Measurements from ENCODE around the gene CYP2W1. TPM values are rescaled to one million over a fixed set of nuclear protein-coding genes. Genes with fewer than 3 reads are reported as not detected.

Gene CYP2W1
- total RNA-seq, 1 donor from 2014 or later: not detected

- Mint-ChIP-seq H3K36me3 (ENCODE audit: unreplicated experiment) (peaks cover 7% of the 10 kb centered on the region), H3K4me3 (ENCODE audit: unreplicated experiment) (no peak overlapping the region), H3K27me3 (ENCODE audit: unreplicated experiment) (no peaks in the 10 kb centered on the region), H3K27ac (ENCODE audit: unreplicated experiment) (no peak overlapping the region), H3K9me3 (ENCODE audit: unreplicated experiment) (no peaks in the 10 kb centered on the region), H3K4me1 (ENCODE audit: unreplicated experiment) (peaks cover 5% of the 10 kb centered on the region)
- no peak for DNase-seq (ENCODE audit: extremely low spot score, unreplicated experiment)
- TF ChIP-seq CTCF (IDR thresholded peaks at IDR 0.05): no peak
Observed at GRCh38 chr7:1007901-1008300, 24.9 kb downstream of the CYP2W1 start.

DNA sequence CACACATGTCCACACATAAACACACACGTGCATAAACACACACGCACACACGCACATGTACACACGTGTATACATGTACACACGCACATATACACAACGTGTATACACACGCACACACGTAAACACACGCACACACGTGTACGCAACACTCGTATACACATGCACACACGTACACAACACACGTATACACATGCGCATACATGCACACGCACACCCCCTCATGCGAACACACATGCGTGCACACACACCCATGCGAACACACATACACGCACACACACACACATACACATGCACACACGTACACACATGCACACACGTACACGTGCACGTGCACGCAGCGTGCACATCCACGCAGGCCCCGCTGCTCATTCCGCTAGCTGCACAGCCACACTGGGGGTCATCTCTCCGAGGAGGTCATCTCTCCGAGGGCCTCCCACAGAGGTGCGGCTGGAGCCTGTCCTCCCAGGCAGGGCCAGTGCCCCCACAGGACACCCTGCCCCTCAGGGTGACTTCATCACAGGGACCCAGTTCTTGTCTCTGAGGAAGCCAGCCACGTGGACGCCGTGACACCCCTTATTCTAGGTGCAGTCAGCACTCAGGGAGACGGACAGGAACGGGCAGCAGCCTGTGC, 25.9 kb downstream of the CYP2W1 start:
- Mint-ChIP-seq H3K4me3 (ENCODE audit: unreplicated experiment) (no peak overlapping the region), H3K9me3 (ENCODE audit: unreplicated experiment) (no peaks in the 10 kb centered on the region), H3K27ac (ENCODE audit: unreplicated experiment) (no peak overlapping the region)

GRCh38 chr7:1009747-1010146, 26.8 kb downstream of the CYP2W1 start:
- Mint-ChIP-seq H3K27ac (ENCODE audit: unreplicated experiment) (no peak overlapping the region), H3K9me3 (ENCODE audit: unreplicated experiment) (no peaks in the 10 kb centered on the region), H3K4me3 (ENCODE audit: unreplicated experiment) (no peak overlapping the region), H3K27me3 (ENCODE audit: unreplicated experiment) (no peaks in the 10 kb centered on the region), H3K36me3 (ENCODE audit: unreplicated experiment) (peaks cover 7% of the 10 kb centered on the region), H3K4me1 (ENCODE audit: unreplicated experiment) (peaks cover 2% of the 10 kb centered on the region)
- DNase-seq (ENCODE audit: extremely low spot score, unreplicated experiment): no peak
- no peak for TF ChIP-seq CTCF (IDR thresholded peaks at IDR 0.05)

More for the DNA sequence above, 25.9 kb downstream of the CYP2W1 start:
- Mint-ChIP-seq H3K27me3 (ENCODE audit: unreplicated experiment) (no peaks in the 10 kb centered on the region), H3K36me3 (ENCODE audit: unreplicated experiment) (peaks cover 7% of the 10 kb centered on the region), H3K4me1 (ENCODE audit: unreplicated experiment) (peaks cover 5% of the 10 kb centered on the region)
- DNase-seq (ENCODE audit: extremely low spot score, unreplicated experiment): no peak
- TF ChIP-seq CTCF (IDR thresholded peaks at IDR 0.05): no peak

DNA sequence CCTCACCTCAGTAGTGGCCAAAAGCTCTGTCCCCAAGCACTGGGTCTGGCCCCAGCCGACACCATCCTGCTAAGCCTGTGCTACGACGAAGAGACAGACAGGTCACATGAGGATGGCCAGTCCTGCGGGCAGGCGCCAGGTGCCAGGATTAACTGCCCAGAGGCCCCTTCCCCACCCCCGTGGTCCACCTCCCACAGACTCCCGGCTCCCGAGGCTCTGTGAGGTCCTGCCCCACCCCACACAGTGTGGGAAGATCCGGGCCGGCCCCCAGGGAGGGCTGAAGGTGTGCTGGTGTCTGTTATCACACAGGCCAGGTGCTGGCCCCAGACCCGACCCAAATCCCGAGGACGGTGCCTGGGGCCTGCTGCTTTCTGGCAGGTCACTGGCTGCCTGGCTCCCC, 27.2 kb downstream of the CYP2W1 start:
- no peak for TF ChIP-seq CTCF (IDR thresholded peaks at IDR 0.05)
- no peak for DNase-seq (ENCODE audit: extremely low spot score, unreplicated experiment)
- Mint-ChIP-seq H3K4me1 (ENCODE audit: unreplicated experiment) (no peaks in the 10 kb centered on the region), H3K27me3 (ENCODE audit: unreplicated experiment) (no peaks in the 10 kb centered on the region), H3K27ac (ENCODE audit: unreplicated experiment) (no peak overlapping the region), H3K36me3 (ENCODE audit: unreplicated experiment) (peaks cover 7% of the 10 kb centered on the region), H3K9me3 (ENCODE audit: unreplicated experiment) (no peaks in the 10 kb centered on the region), H3K4me3 (ENCODE audit: unreplicated experiment) (no peak overlapping the region)

GRCh38 chr7:1011297-1012003, 28.5 kb downstream of the CYP2W1 start:
- no peak for DNase-seq (ENCODE audit: extremely low spot score, unreplicated experiment)
- H3K27me3 Mint-ChIP-seq (ENCODE audit: unreplicated experiment): no peaks in the 10 kb centered on the region
- no peak for TF ChIP-seq CTCF (IDR thresholded peaks at IDR 0.05)
- H3K27ac Mint-ChIP-seq (ENCODE audit: unreplicated experiment): no peak overlapping the region
- H3K4me1 Mint-ChIP-seq (ENCODE audit: unreplicated experiment): no peaks in the 10 kb centered on the region
- no peak overlapping the region for H3K4me3 Mint-ChIP-seq (ENCODE audit: unreplicated experiment)
- H3K9me3 Mint-ChIP-seq (ENCODE audit: unreplicated experiment): no peaks in the 10 kb centered on the region
- peaks cover 7% of the 10 kb centered on the region for H3K36me3 Mint-ChIP-seq (ENCODE audit: unreplicated experiment)

Measured in osteocyte (in vitro differentiated cells).